HCT116 (cell line): ENCODE data around the gene RLBP1. TPM values are rescaled to one million over a fixed set of nuclear protein-coding genes. Genes with fewer than 3 reads are reported as not detected.

Experiments used
- EZH2phosphoT487 ChIP-seq: fragments of 200-600 bp; IDR thresholded peaks from 2 replicates; pipeline ENCODE4 v1.6.1; 2018; ENCODE audit warnings: antibody characterized with exemption, borderline replicate concordance
- JUND ChIP-seq: IDR thresholded peaks from 2 replicates; pipeline ENCODE4 v1.6.1; 2012
- POLR2A ChIP-seq: IDR thresholded peaks from 2 replicates; pipeline ENCODE4 v1.7.0; 2011; ENCODE audit warnings: borderline replicate concordance; ENCODE audit not compliant: insufficient read depth, insufficient read length; ENCODE audit errors: extremely low read depth
- RAD21 ChIP-seq: IDR thresholded peaks from 2 replicates; pipeline ENCODE4 v1.6.1; 2012; ENCODE audit warnings: low read depth, mild to moderate bottlenecking
- SP1 ChIP-seq: IDR thresholded peaks from 2 replicates; pipeline ENCODE4 v1.6.1; 2012; ENCODE audit warnings: low read depth
- YY1 ChIP-seq: IDR thresholded peaks from 2 replicates; pipeline ENCODE4 v1.6.1; 2011; ENCODE audit warnings: low read length, low read depth, moderate library complexity, mild to moderate bottlenecking; ENCODE audit not compliant: insufficient replicate concordance; ENCODE audit errors: extremely low read depth
- total RNA-seq: library from RNA; stranded (reverse); gene quantifications from one replicate; pipeline ENCODE4 v1.2.1, GENCODE V29; 2021; ENCODE audit not compliant: unreplicated experiment
- TF ChIP-seq, protein P1 (sequence below): IDR thresholded peaks from 2 replicates; pipeline ENCODE4 v1.6.1; 2012; ENCODE audit warnings: low read depth
- TF ChIP-seq, protein P2 (sequence below): IDR thresholded peaks from 2 replicates; pipeline ENCODE4 v1.6.1; 2011; ENCODE audit warnings: mild to moderate bottlenecking, low read length, moderate library complexity; ENCODE audit not compliant: insufficient replicate concordance; ENCODE audit errors: extremely low read depth

RLBP1 gene
- total RNA-seq, 1 experiment from 2014 or later, result 0.12 TPM

DNA sequence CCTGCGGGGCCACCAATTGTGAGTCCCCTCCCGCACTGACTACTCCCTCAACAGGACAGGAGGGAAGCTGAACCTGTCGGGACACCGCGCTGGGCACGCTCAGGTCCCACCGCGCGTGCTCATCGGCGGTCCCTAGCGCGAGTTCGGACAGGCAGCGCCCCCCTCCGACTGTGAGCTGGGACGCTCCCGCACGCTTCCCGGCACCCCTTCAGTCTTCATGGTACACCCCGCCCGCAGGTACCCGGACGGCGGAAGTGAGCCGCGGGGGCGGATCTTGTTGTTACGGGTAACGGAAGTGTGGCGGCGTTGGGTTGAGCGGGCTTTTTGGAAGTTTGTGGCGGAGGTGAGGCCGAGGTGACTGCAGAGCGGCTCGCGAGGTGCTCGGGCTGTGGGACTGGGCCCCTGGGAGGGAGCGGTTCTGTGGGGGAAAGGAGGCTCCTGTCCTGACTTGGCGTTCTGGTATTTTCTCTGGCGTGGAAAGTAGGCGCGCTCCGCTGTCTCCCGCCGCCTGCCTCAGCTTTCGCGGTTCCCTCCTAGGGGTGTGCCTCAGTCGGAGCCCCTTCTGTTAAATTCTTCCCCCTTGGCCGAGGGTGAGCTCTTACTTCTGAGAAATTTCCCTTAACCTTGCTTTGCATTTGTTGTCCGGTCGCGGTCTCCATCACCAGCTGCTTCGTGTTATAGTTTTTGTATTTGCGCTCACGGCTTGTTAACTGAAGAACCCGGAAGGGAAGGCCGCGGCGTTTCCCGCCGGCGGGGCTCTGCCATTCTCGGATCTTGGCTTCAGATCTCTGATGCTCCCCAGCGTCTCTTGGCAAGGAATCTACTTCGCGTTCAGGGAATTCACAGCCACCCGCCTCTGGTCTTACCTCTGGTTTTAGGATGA, 22.6 kb upstream of the RLBP1 start, which contains the start of gene FANCI (continued):
- TF ChIP-seq, protein P1, sequence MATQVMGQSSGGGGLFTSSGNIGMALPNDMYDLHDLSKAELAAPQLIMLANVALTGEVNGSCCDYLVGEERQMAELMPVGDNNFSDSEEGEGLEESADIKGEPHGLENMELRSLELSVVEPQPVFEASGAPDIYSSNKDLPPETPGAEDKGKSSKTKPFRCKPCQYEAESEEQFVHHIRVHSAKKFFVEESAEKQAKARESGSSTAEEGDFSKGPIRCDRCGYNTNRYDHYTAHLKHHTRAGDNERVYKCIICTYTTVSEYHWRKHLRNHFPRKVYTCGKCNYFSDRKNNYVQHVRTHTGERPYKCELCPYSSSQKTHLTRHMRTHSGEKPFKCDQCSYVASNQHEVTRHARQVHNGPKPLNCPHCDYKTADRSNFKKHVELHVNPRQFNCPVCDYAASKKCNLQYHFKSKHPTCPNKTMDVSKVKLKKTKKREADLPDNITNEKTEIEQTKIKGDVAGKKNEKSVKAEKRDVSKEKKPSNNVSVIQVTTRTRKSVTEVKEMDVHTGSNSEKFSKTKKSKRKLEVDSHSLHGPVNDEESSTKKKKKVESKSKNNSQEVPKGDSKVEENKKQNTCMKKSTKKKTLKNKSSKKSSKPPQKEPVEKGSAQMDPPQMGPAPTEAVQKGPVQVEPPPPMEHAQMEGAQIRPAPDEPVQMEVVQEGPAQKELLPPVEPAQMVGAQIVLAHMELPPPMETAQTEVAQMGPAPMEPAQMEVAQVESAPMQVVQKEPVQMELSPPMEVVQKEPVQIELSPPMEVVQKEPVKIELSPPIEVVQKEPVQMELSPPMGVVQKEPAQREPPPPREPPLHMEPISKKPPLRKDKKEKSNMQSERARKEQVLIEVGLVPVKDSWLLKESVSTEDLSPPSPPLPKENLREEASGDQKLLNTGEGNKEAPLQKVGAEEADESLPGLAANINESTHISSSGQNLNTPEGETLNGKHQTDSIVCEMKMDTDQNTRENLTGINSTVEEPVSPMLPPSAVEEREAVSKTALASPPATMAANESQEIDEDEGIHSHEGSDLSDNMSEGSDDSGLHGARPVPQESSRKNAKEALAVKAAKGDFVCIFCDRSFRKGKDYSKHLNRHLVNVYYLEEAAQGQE, result no peak
- TF ChIP-seq JUND (peak; percentile 42; the same call in 1 of the 2 replicates), EZH2phosphoT487 (no peak), RAD21 (peak; percentile 73), POLR2A (peak; percentile 51), SP1 (peak; percentile 52), YY1 (peak; percentile 56)
- TF ChIP-seq, protein P2, sequence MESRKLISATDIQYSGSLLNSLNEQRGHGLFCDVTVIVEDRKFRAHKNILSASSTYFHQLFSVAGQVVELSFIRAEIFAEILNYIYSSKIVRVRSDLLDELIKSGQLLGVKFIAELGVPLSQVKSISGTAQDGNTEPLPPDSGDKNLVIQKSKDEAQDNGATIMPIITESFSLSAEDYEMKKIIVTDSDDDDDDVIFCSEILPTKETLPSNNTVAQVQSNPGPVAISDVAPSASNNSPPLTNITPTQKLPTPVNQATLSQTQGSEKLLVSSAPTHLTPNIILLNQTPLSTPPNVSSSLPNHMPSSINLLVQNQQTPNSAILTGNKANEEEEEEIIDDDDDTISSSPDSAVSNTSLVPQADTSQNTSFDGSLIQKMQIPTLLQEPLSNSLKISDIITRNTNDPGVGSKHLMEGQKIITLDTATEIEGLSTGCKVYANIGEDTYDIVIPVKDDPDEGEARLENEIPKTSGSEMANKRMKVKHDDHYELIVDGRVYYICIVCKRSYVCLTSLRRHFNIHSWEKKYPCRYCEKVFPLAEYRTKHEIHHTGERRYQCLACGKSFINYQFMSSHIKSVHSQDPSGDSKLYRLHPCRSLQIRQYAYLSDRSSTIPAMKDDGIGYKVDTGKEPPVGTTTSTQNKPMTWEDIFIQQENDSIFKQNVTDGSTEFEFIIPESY, result no peak
